ENCODE measurements around the gene NEDD4. TPM values are rescaled to one million over a fixed set of nuclear protein-coding genes. Genes with fewer than 3 reads are reported as not detected.

Gene NEDD4
- total RNA-seq, 2 experiments from 2014 or later = 18.5 to 18.7 TPM

- Mint-ChIP-seq H3K27me3 (no peaks in the 10 kb centered on the region), H3K36me3 (peaks cover 3% of the 10 kb centered on the region), H3K9me3 (no peaks in the 10 kb centered on the region), H3K4me1 (ENCODE audit: low read depth) (no peaks in the 10 kb centered on the region), H3K27ac (no peak overlapping the region), H3K4me3 (no peak overlapping the region)
- ChIA-PET POLR2A (no interaction called here), CTCF (no interaction called here)
- intact Hi-C loops (cut with micrococcal nuclease) = no loop called here
- DNase-seq = no peak
Observed at GRCh38 chr15:55902981-55903380, 90.4 kb downstream of the NEDD4 start.

DNA sequence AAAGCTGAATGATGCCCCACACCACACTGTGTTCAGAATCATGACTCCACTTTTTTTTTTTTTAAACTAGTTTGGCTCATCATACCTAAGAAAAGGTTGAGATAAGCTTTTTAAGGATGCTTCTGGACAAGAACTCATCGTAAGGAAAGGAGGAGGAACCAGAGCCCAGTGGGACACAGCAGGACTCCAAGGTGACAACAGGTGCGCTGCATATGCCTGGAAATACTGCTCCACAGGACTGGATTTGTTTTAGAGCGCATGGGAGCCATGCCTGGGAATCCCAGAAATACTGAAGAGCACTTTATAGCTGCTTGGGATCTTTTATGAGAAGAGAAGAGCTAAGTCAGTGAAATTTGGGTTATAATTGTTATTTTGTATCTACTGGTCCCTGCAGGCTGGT lies 93.4 kb downstream of the NEDD4 start:
- ChIA-PET CTCF (interaction anchor here (0.7 to 2.5 kb wide), 4 partner anchors 18 to 152 kb away, joined by 3 to 9 read pairs (median 4); no protein-coding TSS in a partner anchor), POLR2A (no interaction called here)
- Mint-ChIP-seq H3K4me3 (no peak overlapping the region), H3K27me3 (no peaks in the 10 kb centered on the region), H3K4me1 (ENCODE audit: low read depth) (peaks cover 6% of the 10 kb centered on the region), H3K36me3 (no peaks in the 10 kb centered on the region), H3K27ac (no peak overlapping the region), H3K9me3 (no peaks in the 10 kb centered on the region)
- DNase-seq = no peak
- intact Hi-C loops (cut with micrococcal nuclease) = no loop called here

DNA sequence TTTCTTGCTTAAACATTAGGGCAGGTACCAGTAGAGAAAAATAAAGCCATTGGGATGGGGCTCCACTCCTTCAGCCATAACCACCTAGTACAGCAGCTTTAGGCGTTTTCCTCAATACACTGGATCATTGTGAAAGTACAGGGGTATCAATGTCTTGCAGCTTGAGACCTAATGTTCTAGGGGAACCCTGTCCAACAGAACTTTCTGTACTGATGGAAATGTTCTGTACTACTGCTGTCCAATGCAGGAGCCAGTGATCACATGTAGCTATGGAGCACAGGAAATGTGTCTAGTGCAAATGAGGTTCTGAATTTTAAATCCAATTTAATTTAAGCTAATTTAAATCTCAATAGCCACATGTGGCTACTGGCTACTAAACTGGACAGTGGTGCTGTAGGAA lies 93.9 kb downstream of the NEDD4 start:
- peaks cover 6% of the 10 kb centered on the region for H3K4me1 Mint-ChIP-seq (ENCODE audit: low read depth)
- ChIA-PET CTCF (interaction anchor here (0.7 to 2.5 kb wide), 4 partner anchors 18 to 153 kb away, joined by 3 to 9 read pairs (median 4); no protein-coding TSS in a partner anchor), POLR2A (no interaction called here)
- H3K4me3 Mint-ChIP-seq = no peak overlapping the region
- no peak for DNase-seq
- H3K27ac Mint-ChIP-seq = no peak overlapping the region
- H3K9me3 Mint-ChIP-seq = no peaks in the 10 kb centered on the region
- no peaks in the 10 kb centered on the region for H3K27me3 Mint-ChIP-seq
- intact Hi-C loops (cut with micrococcal nuclease) = no loop called here
- no peaks in the 10 kb centered on the region for H3K36me3 Mint-ChIP-seq

DNA sequence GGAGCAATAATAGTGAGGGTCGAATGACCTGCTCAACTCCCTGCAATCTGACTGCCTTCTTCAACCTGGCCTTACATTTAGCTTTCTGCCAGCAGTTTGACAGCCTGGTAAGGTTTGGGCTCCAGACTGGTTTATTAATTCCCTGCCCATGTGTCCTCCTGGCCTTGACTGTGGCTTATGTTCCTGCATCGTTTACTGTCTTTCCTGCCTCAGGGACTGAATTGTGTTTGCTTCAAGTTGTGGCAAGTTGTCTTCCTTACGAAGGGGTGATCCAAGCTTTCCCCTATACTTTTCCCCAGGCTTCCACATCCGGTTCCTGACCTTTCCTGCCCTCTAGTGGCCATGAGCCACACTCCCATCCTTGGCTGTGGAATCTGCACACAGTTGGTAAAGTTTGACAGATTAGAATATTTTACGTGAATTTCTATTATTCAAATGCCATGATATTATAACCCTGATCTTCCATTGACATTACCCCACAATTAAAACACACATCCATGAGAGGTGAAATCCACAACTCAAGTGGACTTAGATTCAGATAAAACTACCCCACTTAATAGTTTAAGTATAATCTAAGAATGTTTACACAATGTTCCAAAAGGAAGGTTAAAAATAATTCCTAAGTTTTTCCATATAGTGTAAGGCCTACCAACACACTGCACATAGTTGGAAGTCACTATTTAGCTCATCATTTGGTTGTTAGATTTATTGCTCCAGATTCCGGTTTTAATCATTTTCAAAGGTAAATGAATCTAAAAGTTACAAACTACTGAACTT lies 95.7 kb downstream of the NEDD4 start:
- CTCF ChIA-PET = interaction anchor here (1.2 to 1.4 kb wide), 3 partner anchors 156 to 254 kb away, joined by 3 to 5 read pairs (median 3); no protein-coding TSS in a partner anchor
- intact Hi-C loops (cut with micrococcal nuclease) = no loop called here
- POLR2A ChIA-PET = no interaction called here

DNA sequence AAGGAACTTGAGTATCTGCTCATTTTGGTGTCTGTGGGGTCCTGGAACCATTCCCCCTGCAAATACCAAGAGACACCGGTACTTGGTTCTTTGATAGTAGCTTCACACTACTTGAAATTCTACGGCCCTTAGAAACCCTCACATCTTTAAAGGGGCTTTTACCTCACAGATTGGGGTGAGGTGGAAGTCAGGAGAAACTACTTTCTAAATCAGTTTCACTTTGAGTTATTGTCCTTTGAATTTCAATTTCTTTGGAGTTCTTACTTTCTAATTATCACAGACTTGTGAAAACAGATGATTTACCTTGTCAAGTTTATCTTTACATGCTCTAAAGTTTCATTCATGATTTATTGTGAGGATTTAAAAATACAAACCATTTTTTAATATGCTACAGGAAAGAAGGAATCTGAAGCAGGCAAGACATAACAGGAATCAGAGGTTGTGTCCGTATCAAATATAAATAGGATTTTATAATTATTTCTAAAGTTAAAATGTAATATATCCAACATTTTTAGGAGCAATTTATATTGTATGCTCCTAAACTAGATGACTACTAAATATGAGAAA lies 98.9 kb downstream of the NEDD4 start:
- H3K4me3 Mint-ChIP-seq = no peak overlapping the region
- no peak for DNase-seq
- H3K9me3 Mint-ChIP-seq = no peaks in the 10 kb centered on the region
- intact Hi-C loops (cut with micrococcal nuclease) = no loop called here
- CTCF ChIA-PET = interaction anchor here (1.1 to 1.6 kb wide), 2 partner anchors 106 to 158 kb away, joined by 3 to 4 read pairs; no protein-coding TSS in a partner anchor
- H3K36me3 Mint-ChIP-seq = no peaks in the 10 kb centered on the region
- H3K27ac Mint-ChIP-seq = no peak overlapping the region
- POLR2A ChIA-PET = no interaction called here
- H3K27me3 Mint-ChIP-seq = no peaks in the 10 kb centered on the region
- H3K4me1 Mint-ChIP-seq (ENCODE audit: low read depth) = peaks cover 10% of the 10 kb centered on the region

More for the DNA sequence above, 95.7 kb downstream of the NEDD4 start:
- Mint-ChIP-seq H3K9me3 (no peaks in the 10 kb centered on the region), H3K27ac (no peak overlapping the region), H3K36me3 (no peaks in the 10 kb centered on the region), H3K4me3 (no peak overlapping the region), H3K27me3 (no peaks in the 10 kb centered on the region), H3K4me1 (ENCODE audit: low read depth) (peaks cover 10% of the 10 kb centered on the region)
- DNase-seq = peak; percentile 11

GRCh38 chr15:55893852-55894251 lies 99.6 kb downstream of the NEDD4 start:
- no peak for DNase-seq
- intact Hi-C loops (cut with micrococcal nuclease) = no loop called here
- Mint-ChIP-seq H3K4me3 (no peak overlapping the region), H3K9me3 (peaks cover 2% of the 10 kb centered on the region), H3K36me3 (no peaks in the 10 kb centered on the region), H3K27ac (no peak overlapping the region), H3K4me1 (ENCODE audit: low read depth) (peaks cover 10% of the 10 kb centered on the region), H3K27me3 (no peaks in the 10 kb centered on the region)
- POLR2A ChIA-PET = no interaction called here
- CTCF ChIA-PET = interaction anchor here (0.6 kb wide), 1 partner anchor 101 kb away, joined by 3 read pairs; no protein-coding TSS in a partner anchor

GRCh38 chr15:55891196-55891595 lies 102.2 kb downstream of the NEDD4 start:
- intact Hi-C loops (cut with micrococcal nuclease) = no loop called here
- peaks cover 10% of the 10 kb centered on the region for H3K4me1 Mint-ChIP-seq (ENCODE audit: low read depth)
- CTCF ChIA-PET = no interaction called here

DNA sequence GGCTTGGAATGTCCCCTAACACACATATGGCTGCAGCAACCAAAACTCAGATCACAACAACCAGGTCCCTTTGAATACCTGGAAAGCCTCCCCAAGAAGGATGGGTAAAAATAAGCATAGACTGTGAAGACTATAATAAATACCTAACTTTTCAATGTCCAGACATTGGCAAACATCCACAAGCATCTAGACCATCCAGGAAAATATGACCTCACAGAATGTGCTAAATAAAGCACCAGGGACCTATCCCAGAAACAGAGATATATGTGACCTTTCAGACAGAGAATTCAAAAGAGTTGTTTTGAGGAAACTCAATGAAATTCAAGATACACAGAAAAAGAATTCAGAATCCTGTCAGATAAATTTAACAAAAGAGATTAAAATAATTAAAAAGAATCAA lies 109.2 kb downstream of the NEDD4 start:
- ChIA-PET POLR2A (no interaction called here), CTCF (no interaction called here)
- Mint-ChIP-seq H3K9me3 (peaks cover 28% of the 10 kb centered on the region), H3K36me3 (peaks cover 3% of the 10 kb centered on the region), H3K4me3 (no peak overlapping the region), H3K27ac (no peak overlapping the region), H3K4me1 (ENCODE audit: low read depth) (peaks cover 2% of the 10 kb centered on the region), H3K27me3 (no peaks in the 10 kb centered on the region)
- intact Hi-C loops (cut with micrococcal nuclease) = no loop called here
- no peak for DNase-seq

More at GRCh38 chr15:55891196-55891595, 102.2 kb downstream of the NEDD4 start:
- peaks cover 21% of the 10 kb centered on the region for H3K9me3 Mint-ChIP-seq
- no peak overlapping the region for H3K27ac Mint-ChIP-seq
- no peak for DNase-seq
- POLR2A ChIA-PET = no interaction called here
- no peak overlapping the region for H3K4me3 Mint-ChIP-seq
- H3K36me3 Mint-ChIP-seq = peaks cover 3% of the 10 kb centered on the region
- no peaks in the 10 kb centered on the region for H3K27me3 Mint-ChIP-seq

DNA sequence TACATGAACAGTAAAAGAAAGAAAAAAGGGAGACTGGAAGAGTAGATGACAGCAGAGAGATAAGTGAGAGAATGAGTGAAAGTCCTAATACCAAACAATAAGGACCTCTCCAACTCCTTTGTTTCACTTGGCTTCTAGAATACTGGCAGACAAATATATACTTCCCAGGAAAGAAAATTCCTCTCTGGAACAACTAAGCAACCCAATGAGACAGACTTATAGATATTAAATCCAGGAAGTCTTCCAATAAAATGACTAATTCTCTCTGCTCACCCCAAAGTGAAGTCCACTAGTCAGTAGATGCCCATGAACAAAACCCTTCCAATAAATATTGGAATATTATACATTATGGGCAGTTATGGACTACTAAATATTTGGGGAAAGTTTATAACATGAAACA lies 114.2 kb downstream of the NEDD4 start:
- H3K9me3 Mint-ChIP-seq = no peaks in the 10 kb centered on the region
- H3K4me1 Mint-ChIP-seq (ENCODE audit: low read depth) = peaks cover 2% of the 10 kb centered on the region
- ChIA-PET POLR2A (no interaction called here), CTCF (no interaction called here)
- H3K4me3 Mint-ChIP-seq = no peak overlapping the region
- no peak for DNase-seq
- no peaks in the 10 kb centered on the region for H3K27me3 Mint-ChIP-seq
- no peak overlapping the region for H3K27ac Mint-ChIP-seq
- H3K36me3 Mint-ChIP-seq = peaks cover 2% of the 10 kb centered on the region
- intact Hi-C loops (cut with micrococcal nuclease) = no loop called here

DNA sequence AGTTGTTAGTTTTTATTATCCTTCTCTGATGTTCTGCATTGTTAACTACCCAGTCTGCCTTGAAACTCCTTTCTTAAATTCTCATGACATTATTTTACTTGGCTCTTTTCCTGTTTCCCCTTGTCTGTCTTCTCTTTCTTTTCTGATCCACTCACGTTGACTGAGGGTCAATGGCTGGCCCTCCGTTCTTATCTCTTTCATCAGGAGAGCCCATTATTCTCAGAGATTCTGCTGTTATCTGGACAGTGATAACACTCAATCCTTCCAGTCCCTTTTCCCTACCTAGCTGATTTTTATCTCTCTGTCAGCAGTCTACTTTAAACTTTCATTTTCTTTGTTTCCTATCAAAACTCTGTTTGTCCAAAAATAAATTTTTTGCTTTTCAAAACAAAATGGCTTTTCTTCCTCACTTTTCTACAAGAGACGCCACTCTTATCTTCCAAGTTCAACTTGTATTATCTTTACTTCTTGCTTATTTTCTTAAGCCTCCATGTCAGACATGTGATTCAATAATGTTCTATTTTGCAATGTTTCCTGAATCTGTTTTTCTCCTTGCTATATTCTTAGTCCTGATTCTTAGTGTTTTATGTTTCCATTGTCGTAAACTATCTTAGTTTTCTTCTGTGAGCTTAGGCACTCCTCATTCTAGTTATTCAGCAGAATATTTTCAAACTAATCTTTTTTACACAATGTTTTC lies 120.2 kb downstream of the NEDD4 start:
- intact Hi-C loops (cut with micrococcal nuclease) = no loop called here
- H3K4me1 Mint-ChIP-seq (ENCODE audit: low read depth) = no peaks in the 10 kb centered on the region
- no peak overlapping the region for H3K27ac Mint-ChIP-seq

DNA sequence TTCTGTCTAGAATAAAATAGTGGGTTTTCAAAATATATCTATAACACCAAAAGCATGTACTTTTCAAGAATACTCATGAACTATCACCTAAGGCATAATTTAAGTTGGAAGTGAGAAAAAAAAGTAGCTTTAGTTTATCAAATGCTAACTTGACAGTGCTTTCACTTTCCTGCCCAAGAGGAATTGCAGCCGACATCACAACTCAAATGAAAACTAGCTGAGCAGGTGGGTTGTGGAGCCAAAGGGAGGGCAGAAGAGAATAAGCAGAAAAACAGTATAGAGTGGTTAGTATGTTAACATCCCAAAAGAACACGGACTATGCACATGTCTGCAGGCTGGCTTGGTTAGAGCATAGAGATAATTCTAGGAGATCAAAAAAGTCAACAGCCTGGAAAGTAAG lies 120.9 kb downstream of the NEDD4 start:
- Mint-ChIP-seq H3K27me3 (no peaks in the 10 kb centered on the region), H3K27ac (no peak overlapping the region), H3K4me3 (no peak overlapping the region), H3K9me3 (no peaks in the 10 kb centered on the region), H3K4me1 (ENCODE audit: low read depth) (no peaks in the 10 kb centered on the region), H3K36me3 (peaks cover 2% of the 10 kb centered on the region)
- no peak for DNase-seq
- intact Hi-C loops (cut with micrococcal nuclease) = no loop called here
- ChIA-PET CTCF (no interaction called here), POLR2A (no interaction called here)

More for the DNA sequence above, 120.2 kb downstream of the NEDD4 start:
- Mint-ChIP-seq H3K27me3 (no peaks in the 10 kb centered on the region), H3K36me3 (peaks cover 2% of the 10 kb centered on the region), H3K9me3 (no peaks in the 10 kb centered on the region), H3K4me3 (no peak overlapping the region)
- ChIA-PET CTCF (no interaction called here), POLR2A (no interaction called here)
- no peak for DNase-seq

GRCh38 chr15:55869660-55870059 lies 123.8 kb downstream of the NEDD4 start:
- intact Hi-C loops (cut with micrococcal nuclease) = no loop called here

More at GRCh38 chr15:55869660-55870059, 123.8 kb downstream of the NEDD4 start:
- Mint-ChIP-seq H3K27ac (no peak overlapping the region), H3K9me3 (no peaks in the 10 kb centered on the region), H3K36me3 (no peaks in the 10 kb centered on the region), H3K4me3 (no peak overlapping the region), H3K4me1 (ENCODE audit: low read depth) (no peaks in the 10 kb centered on the region), H3K27me3 (no peaks in the 10 kb centered on the region)
- DNase-seq = no peak
- ChIA-PET CTCF (interaction anchor here (1.6 kb wide), 1 partner anchor 221 kb away, joined by 3 read pairs; no protein-coding TSS in a partner anchor), POLR2A (no interaction called here)

Data from activated CD4-positive, alpha-beta memory T cell treated with anti-CD3 and anti-CD28 coated beads for 36 hours (primary cell).